ENCODE data around the gene CEBPZ.
A peak's percentile ranks its signal among the peaks of the same experiment; 100 is the strongest.

CEBPZ gene

GRCh38 chr2:37231241-37232130, at the start of gene CEBPZ, which contains the start of gene NDUFAF7:
TSS of gene CEBPZ (minus strand) at chr2:37231596. CDS start at chr2:37231567, 29 bp downstream.
TSS of gene NDUFAF7 (plus strand) at chr2:37231658. CDS start at chr2:37231706, 48 bp downstream.
- no peak for TF ChIP-seq CTCF (conservative IDR thresholded peaks at IDR 0.05; ENCODE audit: low read depth, low read length)
- H3K4me3 ChIP-seq (ENCODE audit: low read length) = peak within 1 kb of the TSS; percentile 64
- peak; percentile 81 for DNase-seq (ENCODE audit: low read depth)

- DNase-seq (ENCODE audit: low read depth) = no peak
- no peak overlapping the region for H3K4me3 ChIP-seq (ENCODE audit: low read length)
- TF ChIP-seq CTCF (conservative IDR thresholded peaks at IDR 0.05; ENCODE audit: low read depth, low read length) = no peak
Measured at GRCh38 chr2:37276291-37276690, 44.9 kb upstream of the CEBPZ start.

GRCh38 chr2:37274359-37274965, 43.1 kb upstream of the CEBPZ start:
- DNase-seq (ENCODE audit: low read depth) = peak; percentile 3

GRCh38 chr2:37271376-37272067, 40.1 kb upstream of the CEBPZ start:
- TF ChIP-seq CTCF (conservative IDR thresholded peaks at IDR 0.05; ENCODE audit: low read depth, low read length) = no peak
- DNase-seq (ENCODE audit: low read depth) = no peak
- no peak overlapping the region for H3K4me3 ChIP-seq (ENCODE audit: low read length)

More at GRCh38 chr2:37274359-37274965, 43.1 kb upstream of the CEBPZ start:
- H3K4me3 ChIP-seq (ENCODE audit: low read length) = no peak overlapping the region
- no peak for TF ChIP-seq CTCF (conservative IDR thresholded peaks at IDR 0.05; ENCODE audit: low read depth, low read length)

- TF ChIP-seq CTCF (conservative IDR thresholded peaks at IDR 0.05; ENCODE audit: low read depth, low read length) = no peak
- no peak for DNase-seq (ENCODE audit: low read depth)
- no peak overlapping the region for H3K4me3 ChIP-seq (ENCODE audit: low read length)
Measured at GRCh38 chr2:37268111-37268510, 36.7 kb upstream of the CEBPZ start.

GRCh38 chr2:37267685-37268084, 36.3 kb upstream of the CEBPZ start:
- H3K4me3 ChIP-seq (ENCODE audit: low read length) = no peak overlapping the region
- no peak for TF ChIP-seq CTCF (conservative IDR thresholded peaks at IDR 0.05; ENCODE audit: low read depth, low read length)
- DNase-seq (ENCODE audit: low read depth) = no peak
